OCI-LY3 (cell line): Measurements from ENCODE around the gene SH2D5.
"Not testable (repeated sequence)": the region's sequence is repeated elsewhere in the genome, so short reads cannot be mapped to it uniquely, and the experiment has no call there.

ENCODE experiments used
- H2AFZ ChIP-seq: fragments of 200-600, 300-600 bp; shearing (Covaris generic); 2 replicates; pipeline ENCODE4 v1.6.0; 2014; ENCODE audit warnings: antibody characterized with exemption, low read depth, low read length
- H3K27ac ChIP-seq: fragments of 200-600, 300-600 bp; sonication (generic); 2 replicates; pipeline ENCODE4 v1.5.1; 2014; ENCODE audit warnings: mild to moderate bottlenecking, low read length, moderate library complexity, mixed read lengths
- H3K27me3 ChIP-seq: fragments of 200-600, 300-600 bp; sonication (generic); 2 replicates; pipeline ENCODE4 v1.6.1; 2014; ENCODE audit warnings: low read depth, low read length, mixed read lengths
- H3K36me3 ChIP-seq: fragments of 200-600, 300-600 bp; sonication (generic); replicated peaks from 2 replicates; pipeline ENCODE3; 2014; ENCODE audit warnings: low read depth, low read length, mixed read lengths
- H3K4me1 ChIP-seq: fragments of 300-600, 200-600 bp; sonication (generic); 2 replicates; pipeline ENCODE4 v1.6.1; 2014; ENCODE audit warnings: low read length, mixed read lengths
- H3K4me2 ChIP-seq: fragments of 200-600, 300-600 bp; sonication (generic); 2 replicates; pipeline ENCODE4 v1.6.1; 2014; ENCODE audit warnings: low read length, mixed read lengths
- H3K4me3 ChIP-seq: fragments of 300-600, 200-600 bp; sonication (generic); 2 replicates; pipeline ENCODE4 v1.5.1; 2014; ENCODE audit warnings: antibody characterized with exemption, mild to moderate bottlenecking, low read length, moderate library complexity
- H3K79me2 ChIP-seq: fragments of 300-600, 200-600 bp; shearing (Covaris generic); 2 replicates; pipeline ENCODE4 v1.6.1; 2014; ENCODE audit warnings: mild to moderate bottlenecking, low read length, mixed read lengths
- H3K9ac ChIP-seq: fragments of 300-600, 200-600 bp; shearing (Covaris generic); 2 replicates; pipeline ENCODE4 v1.6.0; 2014; ENCODE audit warnings: mild to moderate bottlenecking, low read length, moderate library complexity
- H3K9me3 ChIP-seq: fragments of 200-600, 300-600 bp; shearing (Covaris generic); 2 replicates; pipeline ENCODE4 v1.6.1; 2014; ENCODE audit warnings: low read length, mixed read lengths; ENCODE audit not compliant: insufficient read depth
- H4K20me1 ChIP-seq: fragments of 200-600, 300-600 bp; sonication (generic); 2 replicates; pipeline ENCODE4 v1.6.1; 2016; ENCODE audit warnings: low read length, mixed read lengths; ENCODE audit not compliant: insufficient read depth
- EZH2phosphoT487 ChIP-seq: fragments of 200-600 bp; shearing (Covaris generic); IDR thresholded peaks from 2 replicates; pipeline ENCODE4 v1.6.1; 2018; ENCODE audit warnings: antibody characterized with exemption, mixed run types, low read depth
- TF ChIP-seq, protein P1 (sequence below): fragments of 200-600, 300-600 bp; sonication (generic); IDR thresholded peaks from 2 replicates; pipeline ENCODE4 v1.5.1; 2014; ENCODE audit warnings: antibody characterized with exemption, low read length, low read depth

The SH2D5 gene

DNA sequence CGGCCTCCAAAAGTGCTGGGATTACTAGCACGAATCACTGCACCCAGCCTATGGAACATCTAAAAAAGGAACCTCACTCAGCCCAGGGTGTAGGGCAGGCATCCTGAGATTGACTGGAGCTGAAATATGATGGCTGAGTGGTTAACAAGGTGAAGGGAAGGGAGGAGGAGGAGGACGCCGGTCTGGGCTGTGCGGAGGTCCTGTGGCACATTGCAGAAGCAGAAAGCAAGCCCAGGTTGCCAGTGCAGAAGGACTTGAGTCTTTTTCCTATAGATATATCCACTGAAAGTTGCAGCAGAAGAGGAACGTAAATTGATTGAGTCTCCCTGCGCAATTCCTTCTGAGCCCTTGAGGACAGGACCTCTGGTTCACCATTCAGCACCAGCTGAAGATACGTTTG lies 13.2 kb downstream of the SH2D5 start:
- no peak overlapping the region for H2AFZ ChIP-seq
- no peak overlapping the region for H3K27ac ChIP-seq
- TF ChIP-seq, protein P1, sequence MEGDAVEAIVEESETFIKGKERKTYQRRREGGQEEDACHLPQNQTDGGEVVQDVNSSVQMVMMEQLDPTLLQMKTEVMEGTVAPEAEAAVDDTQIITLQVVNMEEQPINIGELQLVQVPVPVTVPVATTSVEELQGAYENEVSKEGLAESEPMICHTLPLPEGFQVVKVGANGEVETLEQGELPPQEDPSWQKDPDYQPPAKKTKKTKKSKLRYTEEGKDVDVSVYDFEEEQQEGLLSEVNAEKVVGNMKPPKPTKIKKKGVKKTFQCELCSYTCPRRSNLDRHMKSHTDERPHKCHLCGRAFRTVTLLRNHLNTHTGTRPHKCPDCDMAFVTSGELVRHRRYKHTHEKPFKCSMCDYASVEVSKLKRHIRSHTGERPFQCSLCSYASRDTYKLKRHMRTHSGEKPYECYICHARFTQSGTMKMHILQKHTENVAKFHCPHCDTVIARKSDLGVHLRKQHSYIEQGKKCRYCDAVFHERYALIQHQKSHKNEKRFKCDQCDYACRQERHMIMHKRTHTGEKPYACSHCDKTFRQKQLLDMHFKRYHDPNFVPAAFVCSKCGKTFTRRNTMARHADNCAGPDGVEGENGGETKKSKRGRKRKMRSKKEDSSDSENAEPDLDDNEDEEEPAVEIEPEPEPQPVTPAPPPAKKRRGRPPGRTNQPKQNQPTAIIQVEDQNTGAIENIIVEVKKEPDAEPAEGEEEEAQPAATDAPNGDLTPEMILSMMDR: no peak
- no peak for TF ChIP-seq EZH2phosphoT487
- H3K4me3 ChIP-seq: no peak overlapping the region
- H3K27me3 ChIP-seq: no peaks in the 10 kb centered on the region
- H3K36me3 ChIP-seq: no peaks in the 10 kb centered on the region
- no peaks in the 10 kb centered on the region for H3K4me1 ChIP-seq
- H3K9ac ChIP-seq: no peak overlapping the region
- no peaks in the 10 kb centered on the region for H3K79me2 ChIP-seq
- H3K4me2 ChIP-seq: no peak overlapping the region
- H3K9me3 ChIP-seq: no peaks in the 10 kb centered on the region
- no peaks in the 10 kb centered on the region for H4K20me1 ChIP-seq

GRCh38 chr1:20718343-20718882 lies 14.1 kb downstream of the SH2D5 start:
- H3K27ac ChIP-seq, H3K9me3 ChIP-seq, H4K20me1 ChIP-seq, H3K4me2 ChIP-seq, H3K27me3 ChIP-seq, H2AFZ ChIP-seq, H3K4me1 ChIP-seq, H3K36me3 ChIP-seq, H3K79me2 ChIP-seq, H3K9ac ChIP-seq: not testable (repeated sequence)
- H3K4me3 ChIP-seq: 0 out of 2 replicates have a peak overlapping the region, but pooled peaks have one; percentile 13

DNA sequence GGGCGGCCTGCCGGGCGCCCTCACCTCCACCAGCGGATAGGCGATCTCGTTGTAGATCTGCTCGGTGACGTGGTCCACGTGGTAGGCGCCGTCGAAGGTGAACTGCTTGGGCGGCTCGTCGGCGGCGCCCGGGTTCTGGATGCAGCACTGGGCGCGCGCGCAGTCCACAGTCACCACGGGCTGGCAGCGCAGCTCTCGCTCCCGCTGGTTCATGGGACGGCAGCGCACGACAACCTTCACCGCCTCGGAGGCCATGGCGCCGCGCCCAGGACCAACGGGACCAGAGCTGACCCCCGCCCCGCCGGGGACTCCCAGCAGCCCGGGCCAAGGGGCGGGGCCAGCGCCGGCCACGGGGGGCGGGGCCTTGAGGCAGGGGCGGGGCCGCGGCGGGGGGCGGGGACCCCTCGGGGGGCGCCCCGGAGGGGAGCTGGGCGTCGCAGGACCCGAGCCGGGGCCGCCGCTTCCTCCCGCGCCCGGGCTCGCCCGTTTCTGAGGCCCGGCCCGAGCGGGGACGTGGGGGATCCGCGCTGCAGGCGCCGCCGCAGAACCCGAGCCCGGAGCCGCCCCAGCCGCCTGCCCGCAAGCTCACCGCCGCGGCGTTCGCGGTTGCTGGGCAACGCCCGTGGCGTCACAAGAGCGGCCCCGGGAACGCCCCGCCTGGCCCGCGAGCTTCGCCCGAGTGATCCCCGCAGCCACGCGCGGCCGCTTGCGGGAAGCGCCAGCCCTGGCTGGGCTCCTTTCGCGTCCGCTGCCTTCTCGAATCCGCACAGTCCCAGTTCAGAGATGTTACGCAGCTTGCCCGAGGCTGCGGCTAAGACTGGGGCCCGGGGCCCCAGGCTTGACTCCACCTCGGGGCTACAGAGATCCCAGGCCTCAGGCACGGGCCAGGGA lies 14.8 kb downstream of the SH2D5 start, which contains the start of gene KIF17:
KIF17 (minus strand) TSS at position 556 of the 891 bp plus-strand sequence; CDS start at position 255, 301 bp downstream.
- H3K36me3 ChIP-seq: no peaks in the 10 kb centered on the region
- no peak within 1 kb of the TSS for H2AFZ ChIP-seq
- TF ChIP-seq, protein P1: no peak
- TF ChIP-seq EZH2phosphoT487: no peak
- H3K27me3 ChIP-seq: no peaks in the 10 kb centered on the region
- H3K4me1 ChIP-seq: no peaks in the 10 kb centered on the region
- no peaks in the 10 kb centered on the region for H3K9me3 ChIP-seq
- 0 out of 2 replicates have a peak within 1 kb of the TSS, but pooled peaks have one; percentile 13 for H3K4me3 ChIP-seq
- H3K9ac ChIP-seq: no peak within 1 kb of the TSS
- H3K27ac ChIP-seq: no peak within 1 kb of the TSS
- H3K4me2 ChIP-seq: peak within 1 kb of the TSS; percentile 17; the same call in 1 of the 2 replicates
- H4K20me1 ChIP-seq: no peaks in the 10 kb centered on the region
- no peaks in the 10 kb centered on the region for H3K79me2 ChIP-seq

- no peak for TF ChIP-seq EZH2phosphoT487
- TF ChIP-seq, protein P1: no peak
These were observed 16.3 kb downstream of the SH2D5 start for GRCh38 chr1:20716232-20716631.

More at GRCh38 chr1:20716232-20716631, 16.3 kb downstream of the SH2D5 start:
- no peaks in the 10 kb centered on the region for H3K9me3 ChIP-seq
- H3K27ac ChIP-seq: no peak overlapping the region
- H3K27me3 ChIP-seq: no peaks in the 10 kb centered on the region
- no peak overlapping the region for H2AFZ ChIP-seq
- H3K36me3 ChIP-seq: no peaks in the 10 kb centered on the region
- H3K4me2 ChIP-seq: no peak overlapping the region
- H3K4me3 ChIP-seq: no peak overlapping the region
- no peaks in the 10 kb centered on the region for H3K79me2 ChIP-seq
- no peak overlapping the region for H3K9ac ChIP-seq
- H4K20me1 ChIP-seq: no peaks in the 10 kb centered on the region
- H3K4me1 ChIP-seq: no peaks in the 10 kb centered on the region
